ENCODE data around the gene LCA5L. TPM values are rescaled to one million over a fixed set of nuclear protein-coding genes. Genes with fewer than 3 reads are reported as not detected.

The LCA5L gene
- total RNA-seq, 2 experiments from 2014 or later = 0.27 to 0.36 TPM

DNA sequence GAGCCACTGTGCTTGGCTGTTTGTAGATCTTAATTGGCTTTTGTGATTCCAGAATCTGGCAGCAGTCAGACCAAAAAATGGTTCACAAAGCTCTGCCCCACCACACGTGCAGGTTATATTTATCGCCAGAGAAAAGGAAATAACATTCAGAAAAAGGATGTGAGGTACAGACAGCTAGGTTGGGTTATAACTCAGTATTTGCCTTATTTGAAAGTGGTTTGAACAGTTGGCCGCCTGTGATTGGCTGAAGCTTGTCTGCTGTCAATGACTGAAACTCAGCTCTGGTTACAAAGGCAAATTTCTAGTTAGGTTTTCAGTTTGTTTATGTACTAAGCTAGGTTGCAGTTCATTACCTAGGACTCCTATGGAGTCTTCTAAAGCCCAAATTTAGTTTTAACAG lies 15.8 kb upstream of the LCA5L start:
- peaks cover 1% of the 10 kb centered on the region for H3K9me3 Mint-ChIP-seq
- DNase-seq = no peak
- peaks cover 8% of the 10 kb centered on the region for H3K36me3 Mint-ChIP-seq
- H3K27me3 Mint-ChIP-seq = no peaks in the 10 kb centered on the region
- no peaks in the 10 kb centered on the region for H3K4me1 Mint-ChIP-seq
- H3K4me3 Mint-ChIP-seq = no peak overlapping the region
- no peak overlapping the region for H3K27ac Mint-ChIP-seq

DNA sequence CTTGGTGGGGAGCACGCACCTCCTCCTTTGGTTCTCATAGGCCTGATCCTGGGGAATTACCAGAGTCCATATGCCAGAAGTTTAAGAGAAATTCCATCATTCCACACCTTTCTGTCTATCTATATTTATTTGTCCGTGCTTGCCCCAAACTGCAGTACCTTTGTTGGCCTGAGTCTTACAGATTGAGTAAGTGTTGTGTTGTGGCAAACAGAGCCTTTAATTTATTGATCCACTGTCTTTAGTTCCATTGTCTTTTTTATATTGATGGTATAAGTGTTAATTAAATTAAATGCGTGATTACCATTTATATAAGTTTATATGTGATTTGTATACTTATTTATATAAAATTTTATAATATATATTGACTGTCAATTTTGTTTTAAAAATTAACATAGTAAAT lies 11.1 kb upstream of the LCA5L start:
- Mint-ChIP-seq H3K4me3 (no peak overlapping the region), H3K27me3 (no peaks in the 10 kb centered on the region), H3K27ac (no peak overlapping the region), H3K36me3 (no peaks in the 10 kb centered on the region), H3K4me1 (no peaks in the 10 kb centered on the region), H3K9me3 (no peaks in the 10 kb centered on the region)
- DNase-seq = no peak

DNA sequence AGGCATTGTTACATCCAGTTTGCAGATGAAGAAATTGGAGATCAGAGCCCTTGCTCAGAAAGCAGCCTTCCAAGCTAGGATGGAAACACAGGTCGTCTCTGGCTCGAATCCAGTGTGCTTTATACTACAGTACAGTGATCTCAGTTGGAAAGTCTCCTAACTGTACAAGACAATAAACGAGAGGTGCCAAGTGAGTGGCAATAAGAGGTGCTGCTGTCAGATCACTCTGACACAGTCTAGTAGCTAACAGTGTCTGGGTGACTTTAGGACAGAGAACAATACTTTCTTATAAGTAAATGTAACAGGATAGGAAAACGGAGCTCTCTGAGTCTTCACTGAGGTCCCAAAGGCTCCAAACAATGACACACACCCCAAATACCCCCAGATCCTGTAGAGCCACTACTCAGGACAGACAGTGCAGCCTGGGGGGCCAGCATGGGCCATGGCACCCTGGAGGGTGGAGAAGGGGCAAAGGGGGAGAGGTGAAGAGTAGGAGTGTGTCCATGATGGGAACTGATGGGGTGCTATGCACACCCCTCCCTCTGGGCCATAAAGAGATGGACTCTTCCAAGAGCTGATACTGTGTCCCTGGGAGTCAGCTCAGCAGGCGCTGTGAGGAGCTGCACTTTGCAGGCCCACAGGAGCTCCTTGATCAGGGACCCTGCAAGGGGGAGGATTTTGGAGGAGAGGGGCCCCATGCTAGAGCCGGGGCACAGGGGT lies 9.5 kb upstream of the LCA5L start:
- no peak for DNase-seq
- no peaks in the 10 kb centered on the region for H3K36me3 Mint-ChIP-seq
- no peaks in the 10 kb centered on the region for H3K27me3 Mint-ChIP-seq
- no peak overlapping the region for H3K4me3 Mint-ChIP-seq
- H3K9me3 Mint-ChIP-seq = no peaks in the 10 kb centered on the region
- H3K4me1 Mint-ChIP-seq = no peaks in the 10 kb centered on the region
- H3K27ac Mint-ChIP-seq = no peak overlapping the region

DNA sequence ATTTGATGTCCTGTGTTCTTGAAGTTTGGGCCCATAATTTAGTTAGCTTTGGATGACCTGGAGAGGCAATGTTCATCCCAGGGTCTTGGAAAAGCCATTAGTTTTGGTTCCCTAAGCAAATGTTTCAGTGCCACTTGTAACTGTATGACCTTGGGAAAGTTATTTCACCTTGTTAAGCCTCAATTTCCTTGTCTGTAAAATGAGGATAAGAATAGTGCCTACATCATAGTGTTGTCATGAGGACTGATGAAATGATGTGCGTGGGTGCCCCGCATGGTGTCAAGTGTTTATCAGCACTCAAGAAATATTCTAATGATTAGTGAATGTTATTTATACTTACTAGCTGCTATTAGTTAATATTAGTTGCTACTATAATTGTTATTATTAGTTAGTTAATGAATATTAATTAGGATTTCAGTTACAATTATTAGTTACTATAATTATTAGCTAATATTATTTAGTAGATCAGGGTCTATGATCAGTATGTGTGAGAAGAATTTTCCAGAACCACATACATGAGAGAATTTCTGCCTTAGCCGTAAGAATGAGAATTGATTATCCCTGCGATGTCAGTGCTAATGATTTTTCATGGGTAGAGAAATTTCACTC lies 8.1 kb upstream of the LCA5L start:
- H3K4me3 Mint-ChIP-seq = no peak overlapping the region
- no peaks in the 10 kb centered on the region for H3K4me1 Mint-ChIP-seq
- no peaks in the 10 kb centered on the region for H3K9me3 Mint-ChIP-seq
- H3K36me3 Mint-ChIP-seq = no peaks in the 10 kb centered on the region
- no peak overlapping the region for H3K27ac Mint-ChIP-seq
- H3K27me3 Mint-ChIP-seq = no peaks in the 10 kb centered on the region
- DNase-seq = no peak

DNA sequence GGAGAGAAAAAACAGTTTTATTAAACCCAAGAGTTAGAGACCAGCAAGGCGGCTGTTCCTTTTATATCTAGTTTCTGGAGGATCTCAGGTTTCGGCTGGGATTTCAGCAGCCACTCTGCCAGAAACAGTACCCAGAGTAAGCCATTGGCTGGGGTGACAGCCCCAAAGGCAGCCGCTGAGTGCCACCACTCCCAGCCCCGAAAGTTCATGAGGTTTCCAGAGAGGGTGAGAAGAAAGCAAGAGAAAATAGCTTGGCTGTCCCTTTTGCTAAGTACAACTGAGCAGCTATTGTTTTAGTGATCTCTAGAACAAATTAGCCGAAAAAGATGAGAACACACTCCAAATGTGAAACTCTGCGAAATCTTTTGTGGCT lies 7.4 kb upstream of the LCA5L start:
- no peak for DNase-seq
- Mint-ChIP-seq H3K9me3 (no peaks in the 10 kb centered on the region), H3K4me1 (no peaks in the 10 kb centered on the region), H3K27me3 (no peaks in the 10 kb centered on the region), H3K36me3 (peaks cover 2% of the 10 kb centered on the region), H3K4me3 (no peak overlapping the region), H3K27ac (no peak overlapping the region)

DNA sequence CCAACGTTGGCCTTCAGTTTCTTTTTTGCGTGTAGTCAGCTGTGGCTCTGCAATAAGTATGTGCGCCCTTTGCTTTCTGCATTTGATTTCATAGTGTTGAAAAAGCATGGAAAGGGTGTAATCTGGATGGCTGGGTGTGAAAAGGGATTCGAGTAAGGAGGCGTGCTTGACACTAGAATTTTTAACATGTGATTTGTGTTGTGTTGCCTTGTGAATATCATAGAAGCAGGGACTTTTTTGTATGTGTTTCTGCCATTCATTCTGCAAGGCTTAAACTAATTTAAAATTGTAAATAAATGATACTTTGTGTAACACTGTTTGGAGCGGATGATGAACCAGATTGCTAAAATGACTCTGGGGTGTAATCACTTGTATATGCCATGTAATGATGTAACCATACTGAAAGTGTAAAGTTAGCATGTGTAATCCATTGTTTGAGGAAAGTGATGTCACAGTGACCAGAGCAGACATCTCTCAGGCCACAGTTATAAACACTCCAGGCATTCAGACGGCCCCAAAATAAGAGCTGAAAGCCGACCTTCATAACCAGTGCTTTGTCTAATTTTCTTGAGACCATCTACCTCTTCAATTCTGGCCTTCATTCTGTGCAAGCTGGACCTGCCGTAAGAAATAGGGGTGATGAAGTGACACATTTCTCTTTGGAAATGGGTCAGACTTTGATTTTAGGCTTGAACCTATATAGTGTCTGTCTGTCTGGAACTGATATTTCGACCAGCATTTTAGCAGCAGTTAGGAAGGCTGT lies 6.8 kb upstream of the LCA5L start:
- no peaks in the 10 kb centered on the region for H3K27me3 Mint-ChIP-seq
- H3K4me3 Mint-ChIP-seq = no peak overlapping the region
- no peaks in the 10 kb centered on the region for H3K9me3 Mint-ChIP-seq
- H3K27ac Mint-ChIP-seq = no peak overlapping the region
- no peaks in the 10 kb centered on the region for H3K4me1 Mint-ChIP-seq
- peaks cover 2% of the 10 kb centered on the region for H3K36me3 Mint-ChIP-seq
- DNase-seq = no peak

DNA sequence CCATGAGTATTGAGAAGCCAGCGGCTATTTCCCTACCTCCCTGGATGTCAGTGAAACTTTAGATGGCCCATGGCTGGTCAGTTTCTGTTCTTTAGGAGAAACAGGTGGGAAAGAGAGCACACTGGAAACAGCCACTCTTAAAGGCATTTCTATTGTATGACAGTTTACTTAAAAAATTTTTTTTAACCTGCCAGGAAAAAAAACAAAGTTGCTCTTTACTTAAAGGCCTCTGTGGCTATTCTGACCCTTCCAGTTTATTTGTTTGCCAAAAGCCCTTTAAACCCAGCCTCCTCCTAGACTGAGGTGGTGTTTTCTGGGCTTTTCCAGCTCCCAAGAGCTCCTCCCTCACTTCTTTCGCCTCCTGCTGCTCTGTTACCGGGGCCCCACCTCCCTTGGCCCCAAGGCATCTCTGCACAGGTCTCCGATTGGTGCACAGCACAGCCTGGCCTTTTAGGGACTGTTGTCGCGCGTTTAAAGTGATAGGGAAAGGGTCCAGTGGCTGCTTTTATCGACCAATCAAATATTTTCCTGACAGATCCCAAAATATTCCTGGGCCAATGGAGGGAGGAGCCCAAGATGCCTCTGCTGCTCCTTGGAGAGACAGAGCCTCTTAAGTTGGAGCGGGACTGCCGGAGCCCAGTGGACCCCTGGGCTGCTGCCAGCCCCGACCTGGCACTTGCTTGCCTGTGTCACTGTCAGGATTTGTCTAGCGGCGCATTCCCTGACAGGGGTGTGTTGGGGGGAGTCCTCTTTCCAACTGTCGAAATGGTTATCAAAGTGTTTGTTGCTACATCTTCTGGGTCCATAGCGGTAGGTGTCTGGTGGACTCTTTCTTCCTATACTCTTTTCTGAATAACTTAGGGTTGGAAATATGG lies 6.0 kb upstream of the LCA5L start, which contains the start of gene SH3BGR:
Gene SH3BGR, plus strand, starts transcription at position 639 of the 875 bp plus-strand sequence. Its CDS starts 127 bp downstream, at position 766.
- H3K36me3 Mint-ChIP-seq = peaks cover 2% of the 10 kb centered on the region
- H3K4me1 Mint-ChIP-seq = peaks cover 2% of the 10 kb centered on the region
- no peak for DNase-seq
- H3K4me3 Mint-ChIP-seq = no peak within 1 kb of the TSS
- no peaks in the 10 kb centered on the region for H3K27me3 Mint-ChIP-seq
- H3K27ac Mint-ChIP-seq = no peak within 1 kb of the TSS
- H3K9me3 Mint-ChIP-seq = no peaks in the 10 kb centered on the region

DNA sequence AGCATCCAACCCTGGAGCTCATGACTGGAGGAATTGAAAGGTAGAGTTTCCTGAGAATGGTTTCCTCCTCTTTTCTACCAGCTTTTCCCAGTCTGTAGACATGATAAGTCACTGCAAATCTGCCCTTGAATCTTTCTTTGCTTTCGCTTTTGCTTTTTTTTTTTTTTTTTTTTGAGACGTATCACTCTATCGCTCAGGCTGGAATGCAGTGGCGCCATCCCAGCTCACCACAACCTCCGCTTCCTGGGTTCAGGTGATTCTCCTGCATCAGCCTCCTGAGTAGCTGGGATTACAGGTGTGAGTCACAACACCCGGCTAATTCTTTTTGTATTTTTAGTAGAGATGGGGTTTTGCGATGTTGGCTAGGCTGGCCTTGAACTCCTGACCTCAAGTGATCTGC lies 1.7 kb upstream of the LCA5L start:
- Mint-ChIP-seq H3K4me1 (peaks cover 15% of the 10 kb centered on the region), H3K36me3 (peaks cover 4% of the 10 kb centered on the region), H3K27me3 (peaks cover 3% of the 10 kb centered on the region), H3K4me3 (peak overlapping the region; percentile 30), H3K27ac (no peak overlapping the region), H3K9me3 (no peaks in the 10 kb centered on the region)
- DNase-seq = no peak

DNA sequence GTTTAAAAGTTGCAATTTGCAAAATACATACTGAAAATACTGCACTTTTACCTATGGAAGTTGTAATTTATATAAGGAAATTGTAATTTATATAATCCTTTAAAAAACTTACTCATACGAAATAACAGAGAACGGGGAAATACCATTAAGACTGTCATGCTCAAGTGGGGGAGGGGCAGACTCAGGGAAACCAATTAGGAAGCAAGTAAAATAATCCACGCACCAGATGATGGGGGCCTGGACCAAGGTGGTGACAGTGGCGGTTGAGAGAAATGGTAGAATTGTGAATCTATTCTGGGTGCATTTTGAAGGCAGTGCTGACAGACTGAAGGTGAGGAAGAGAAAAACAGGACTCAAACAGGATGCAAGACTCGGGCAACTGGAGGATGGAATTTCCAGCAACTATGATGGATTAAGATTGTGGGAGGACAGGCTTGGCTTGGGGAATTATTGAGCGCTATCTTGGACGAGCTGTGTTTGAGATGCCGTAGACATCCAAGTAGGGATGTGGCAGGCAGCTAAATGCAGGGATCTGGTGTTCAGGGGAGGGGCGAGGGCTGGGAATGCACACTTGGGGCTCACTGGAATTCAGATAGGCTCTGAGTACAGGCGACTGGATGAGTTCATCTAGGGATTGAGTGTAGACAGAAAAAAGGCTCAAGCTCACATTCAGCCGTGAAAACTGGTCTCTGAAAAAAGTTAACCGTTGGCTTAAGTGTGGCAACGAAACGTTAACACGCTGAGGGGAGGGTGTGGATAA lies 977 bp downstream of the LCA5L start:
- no peak for DNase-seq
- H3K9me3 Mint-ChIP-seq = no peaks in the 10 kb centered on the region
- peak overlapping the region; percentile 96 for H3K4me3 Mint-ChIP-seq
- peaks cover 3% of the 10 kb centered on the region for H3K27me3 Mint-ChIP-seq
- peaks cover 4% of the 10 kb centered on the region for H3K36me3 Mint-ChIP-seq
- H3K4me1 Mint-ChIP-seq = peaks cover 15% of the 10 kb centered on the region
- peak overlapping the region; percentile 83 for H3K27ac Mint-ChIP-seq

DNA sequence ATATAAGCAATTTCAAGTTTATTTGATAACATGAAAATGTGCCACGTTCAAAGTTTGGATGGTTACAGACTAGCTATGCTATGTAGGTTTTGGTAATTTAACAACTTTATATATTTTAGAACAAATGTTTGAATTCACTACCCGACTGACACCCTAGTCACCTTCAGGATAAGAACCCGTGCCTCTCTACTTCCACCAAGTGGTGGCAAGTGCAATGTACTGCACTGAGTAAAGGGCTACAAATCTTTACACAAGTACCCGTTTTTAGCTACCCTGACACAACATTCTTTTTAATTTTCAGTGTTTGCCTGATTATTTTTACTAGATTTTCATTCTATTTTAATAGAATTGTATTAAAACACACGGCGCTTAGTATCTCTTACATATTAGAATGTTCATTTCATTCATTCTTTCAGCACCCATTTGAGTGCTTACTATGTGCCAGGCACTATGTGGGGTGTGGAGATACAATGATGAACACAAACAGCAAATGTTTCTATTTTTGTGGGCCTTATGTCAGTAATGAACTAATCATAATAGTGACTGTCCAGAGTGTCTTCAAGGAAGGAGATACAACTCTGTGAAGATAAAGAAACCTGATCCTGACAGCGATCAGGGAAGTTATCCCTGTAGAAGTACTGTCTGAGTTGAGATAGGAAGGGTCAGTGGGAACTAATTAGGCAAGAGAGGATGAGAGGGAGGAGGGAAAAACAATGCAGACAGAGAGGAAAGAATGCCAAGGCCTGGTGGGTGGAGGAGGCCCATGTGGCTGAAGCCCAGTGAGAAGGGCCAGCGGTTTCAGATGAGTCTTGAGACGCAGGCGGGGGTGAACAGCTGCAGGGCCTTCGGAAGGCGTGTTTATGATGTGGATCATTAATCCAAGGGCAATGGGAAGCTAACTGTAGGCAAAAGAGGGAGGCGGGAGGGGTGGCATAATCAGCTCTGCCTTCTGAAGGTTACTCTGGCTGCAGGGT lies 3.8 kb downstream of the LCA5L start:
- DNase-seq = peak; percentile 23
- Mint-ChIP-seq H3K4me3 (no peak overlapping the region), H3K27me3 (peaks cover 3% of the 10 kb centered on the region), H3K4me1 (peaks cover 15% of the 10 kb centered on the region), H3K36me3 (peaks cover 1% of the 10 kb centered on the region), H3K27ac (no peak overlapping the region), H3K9me3 (no peaks in the 10 kb centered on the region)

DNA sequence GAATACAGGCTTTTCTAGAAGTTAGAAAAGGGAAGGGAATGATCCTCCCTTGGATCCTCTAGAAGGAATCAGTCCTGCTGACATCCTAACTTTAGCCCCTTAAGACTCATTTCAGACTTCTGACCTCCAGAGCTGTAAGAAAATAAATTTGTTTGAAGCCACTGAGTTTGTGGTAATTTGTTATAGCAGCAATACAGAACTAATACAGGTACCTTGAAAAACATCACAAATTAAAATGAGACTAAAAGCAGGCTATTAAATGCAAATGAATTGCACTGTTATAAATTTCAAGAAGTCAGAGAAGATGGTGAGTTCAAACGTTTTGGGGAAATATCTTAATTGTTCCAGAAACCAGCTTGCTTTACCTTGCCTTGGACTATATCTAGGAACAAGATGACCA lies 6.3 kb downstream of the LCA5L start:
- H3K27me3 Mint-ChIP-seq = no peaks in the 10 kb centered on the region
- H3K4me3 Mint-ChIP-seq = no peak overlapping the region
- H3K9me3 Mint-ChIP-seq = no peaks in the 10 kb centered on the region
- no peaks in the 10 kb centered on the region for H3K4me1 Mint-ChIP-seq
- no peaks in the 10 kb centered on the region for H3K36me3 Mint-ChIP-seq
- no peak overlapping the region for H3K27ac Mint-ChIP-seq
- DNase-seq = no peak

DNA sequence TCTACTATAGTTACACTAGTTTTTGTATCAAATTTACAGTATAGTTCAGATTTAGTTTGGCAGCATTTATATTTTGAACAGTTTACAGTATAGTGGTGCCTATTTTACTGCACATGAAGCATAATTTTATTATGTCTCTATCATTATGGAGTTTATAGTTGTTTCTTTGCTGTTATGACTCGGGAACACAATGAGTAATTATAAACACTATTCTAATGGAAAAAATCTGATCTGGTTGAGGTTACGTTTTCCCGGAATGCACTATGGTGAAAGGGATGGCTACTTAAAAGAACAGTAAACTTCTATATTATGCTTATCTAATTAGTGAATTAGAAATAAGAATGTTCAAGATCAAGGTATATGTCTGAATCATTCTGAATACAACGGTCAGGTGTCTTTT lies 10.6 kb downstream of the LCA5L start:
- Mint-ChIP-seq H3K27me3 (peaks cover 8% of the 10 kb centered on the region), H3K4me1 (no peaks in the 10 kb centered on the region), H3K4me3 (no peak overlapping the region), H3K9me3 (no peaks in the 10 kb centered on the region), H3K36me3 (no peaks in the 10 kb centered on the region), H3K27ac (no peak overlapping the region)
- DNase-seq = no peak

DNA sequence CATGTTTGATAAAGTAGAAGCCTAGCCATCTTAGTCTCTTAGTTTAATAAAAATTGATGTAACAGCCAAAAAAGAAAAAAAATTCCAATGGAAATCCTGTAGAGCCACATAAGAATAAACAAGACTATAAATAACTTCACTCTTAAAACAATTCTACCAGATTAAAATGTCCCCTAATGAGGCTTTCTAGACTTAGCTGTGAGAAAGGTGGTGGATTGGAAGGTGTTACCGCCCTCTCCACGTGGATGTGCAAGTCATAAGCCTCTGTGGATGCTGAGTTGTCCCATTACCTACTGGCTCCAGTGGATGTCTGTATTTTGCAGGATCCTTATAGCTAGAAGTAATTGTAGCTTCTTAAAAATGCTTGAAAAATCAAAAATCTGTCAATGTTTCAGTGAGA lies 14.6 kb downstream of the LCA5L start:
- Mint-ChIP-seq H3K27me3 (peaks cover 8% of the 10 kb centered on the region), H3K4me3 (no peak overlapping the region), H3K27ac (no peak overlapping the region), H3K9me3 (no peaks in the 10 kb centered on the region), H3K4me1 (no peaks in the 10 kb centered on the region), H3K36me3 (no peaks in the 10 kb centered on the region)
- DNase-seq = no peak

Measured in activated naive CD8-positive, alpha-beta T cell treated with anti-CD3 and anti-CD28 coated beads for 36 hours (primary cell).